Ureter (tissue), 1 donor: ENCODE measurements around the gene TNN. TPM values are rescaled to one million over a fixed set of nuclear protein-coding genes. Genes with fewer than 3 reads are reported as not detected.

Experiments
- DNase-seq: peaks from one replicate; pipeline ENCODE4 v3.0.0-alpha.2; 2020; ENCODE audit warnings: low spot score
- total RNA-seq: library from RNA; stranded (reverse); gene quantifications from one replicate; pipeline ENCODE4 v1.2.4, GENCODE V29; 2023
- donor health status: DM: yes; HTN: yes; CAD: no.

Gene TNN
- total RNA-seq, 1 donor from 2014 or later, result not detected

- no peak for DNase-seq
Observed at GRCh38 chr1:175145899-175146528, 78.4 kb downstream of the TNN start.

- peak; percentile 68 for DNase-seq
Observed at GRCh38 chr1:175146529-175147213, 79.0 kb downstream of the TNN start.

GRCh38 chr1:175147569-175147968, 79.9 kb downstream of the TNN start:
- DNase-seq, result no peak

- DNase-seq, result no peak
Observed at GRCh38 chr1:175148068-175148467, 80.4 kb downstream of the TNN start.

- DNase-seq, result no peak
Observed at GRCh38 chr1:175150596-175151319, 83.1 kb downstream of the TNN start.

GRCh38 chr1:175152006-175152652, 84.5 kb downstream of the TNN start:
- DNase-seq, result peak; percentile 61

- DNase-seq, result peak; percentile 77
Observed at GRCh38 chr1:175154629-175155472, 87.2 kb downstream of the TNN start.

GRCh38 chr1:175155473-175155856, 87.8 kb downstream of the TNN start:
- DNase-seq, result no peak

- DNase-seq, result no peak
Observed at GRCh38 chr1:175155936-175156335, 88.3 kb downstream of the TNN start.

- no peak for DNase-seq
Observed at GRCh38 chr1:175157200-175157599, 89.6 kb downstream of the TNN start.

GRCh38 chr1:175158170-175158591, 90.5 kb downstream of the TNN start:
- DNase-seq, result no peak

GRCh38 chr1:175162955-175163354, 95.3 kb downstream of the TNN start:
- no peak for DNase-seq

GRCh38 chr1:175163702-175164101, 96.1 kb downstream of the TNN start:
- no peak for DNase-seq

- no peak for DNase-seq
Observed at GRCh38 chr1:175164751-175165150, 97.1 kb downstream of the TNN start.

- no peak for DNase-seq
Observed at GRCh38 chr1:175166746-175167145, 99.1 kb downstream of the TNN start.

- no peak for DNase-seq
Observed at GRCh38 chr1:175167861-175168260, 100.2 kb downstream of the TNN start.

- DNase-seq, result no peak
Observed at GRCh38 chr1:175168782-175169181, 101.1 kb downstream of the TNN start.

GRCh38 chr1:175169286-175170018, 101.8 kb downstream of the TNN start:
- DNase-seq, result no peak

GRCh38 chr1:175171036-175171913, 103.6 kb downstream of the TNN start:
- no peak for DNase-seq

- no peak for DNase-seq
Observed at GRCh38 chr1:175172503-175172902, 104.9 kb downstream of the TNN start.
